Psoas muscle (tissue), 8 donors: Measurements from ENCODE around the gene SDK2. TPM values are rescaled to one million over a fixed set of nuclear protein-coding genes. Genes with fewer than 3 reads are reported as not detected.

Experiments used
- ATAC-seq, 4 donors: fragments of 200-7000 bp; cut with Tn5 transposase; one replicate each; pipeline ENCODE4 v1.9.1; 2020; ENCODE audit warnings: moderate library complexity in 3 of 4, mild to moderate bottlenecking in 2 of 4
- DNase-seq, 2 donors: peaks; one replicate each; pipeline ENCODE4 v3.0.0-alpha.2; 2020
- H3K27ac ChIP-seq: fragments of 200-600 bp; one replicate; pipeline ENCODE4 v1.8.0; 2022
- H3K27me3 ChIP-seq, 3 donors: fragments of 200-600 bp in 1 of 3; one replicate each; pipeline versions ENCODE4 v1.6.1 to v1.8.0; 2013 to 2022; ENCODE audit warnings: low read length in 2 of 3, mild to moderate bottlenecking in 2 of 3, moderate library complexity in 1 of 3; ENCODE audit not compliant: insufficient read depth in 3 of 3
- H3K36me3 ChIP-seq, 2 donors: fragments of 200-600 bp in 1 of 2; one replicate each; pipeline versions ENCODE4 v1.6.1 to v1.8.0; 2013 to 2022; ENCODE audit warnings: low read depth in 1 of 2, mild to moderate bottlenecking in 1 of 2, moderate library complexity in 1 of 2; ENCODE audit not compliant: insufficient read depth in 1 of 2
- H3K4me1 ChIP-seq: fragments of 200-600 bp; one replicate; pipeline ENCODE4 v1.8.0; 2022
- H3K4me3 ChIP-seq: fragments of 200-600 bp; one replicate; pipeline ENCODE4 v1.8.0; 2022; ENCODE audit warnings: mild to moderate bottlenecking
- H3K9me3 ChIP-seq: fragments of 200-600 bp; one replicate; pipeline ENCODE4 v1.8.0; 2022
- WGBS, 3 donors: extraction: QIAGEN DNeasy Blood & Tissue Kit; methylation state at CpG; one replicate each; pipeline versions ENCODE4 v1.1.6 to v1.1.7; 2013; 5-methylcytosine and 5-hydroxymethylcytosine counted together
- intact Hi-C, 2 donors: fragments of 100-400 bp; cut with DNase I; formaldehyde crosslinking; loops; one replicate each; pipeline versions ENCODE4 v1.11.0 to v1.14.2; 2022
- polyA plus RNA-seq, 3 donors: library from polyadenylated mRNA; stranded (reverse); fragments of 200-250 nt; gene quantifications; one replicate each; pipeline ENCODE4 v1.2.3, GENCODE V29; 2013
- total RNA-seq, 4 donors: library from RNA; stranded (reverse); fragmentation: NEBNext Ultra II Directional in 2 of 4; extraction: Animal tissue kit (Norgen Biotek cat#: 25700) in 2 of 4; gene quantifications; one replicate each; pipeline versions ENCODE4 v1.2.1 to v1.2.4, GENCODE V29; 2021 to 2023
- TF ChIP-seq, protein P1 (sequence below): fragments of 200-600 bp; IDR thresholded peaks from one replicate; pipeline ENCODE4 v1.8.0; 2022; ENCODE audit warnings: antibody characterized with exemption
- donor health status: healthy with polysubstance abuse.
- donor health status: DM: no; HTN: no; CAD: no; lungs with moderate emphysema.
- donor health status: Bipolar disorder and iron deficiency.
- donor health status: healthy.
- donor health status: DM: yes; HTN: yes; CAD: no.
- donor health status: DM: no; HTN: no; CAD: no.
- donor health status: DM: no; HTN: no; CAD: no.
- donor health status: DM: yes; HTN: yes; CAD: no.

SDK2 gene
- total and polyA plus RNA-seq, 7 donors: 0.04 to 2.8 (median 0.24) TPM

DNA sequence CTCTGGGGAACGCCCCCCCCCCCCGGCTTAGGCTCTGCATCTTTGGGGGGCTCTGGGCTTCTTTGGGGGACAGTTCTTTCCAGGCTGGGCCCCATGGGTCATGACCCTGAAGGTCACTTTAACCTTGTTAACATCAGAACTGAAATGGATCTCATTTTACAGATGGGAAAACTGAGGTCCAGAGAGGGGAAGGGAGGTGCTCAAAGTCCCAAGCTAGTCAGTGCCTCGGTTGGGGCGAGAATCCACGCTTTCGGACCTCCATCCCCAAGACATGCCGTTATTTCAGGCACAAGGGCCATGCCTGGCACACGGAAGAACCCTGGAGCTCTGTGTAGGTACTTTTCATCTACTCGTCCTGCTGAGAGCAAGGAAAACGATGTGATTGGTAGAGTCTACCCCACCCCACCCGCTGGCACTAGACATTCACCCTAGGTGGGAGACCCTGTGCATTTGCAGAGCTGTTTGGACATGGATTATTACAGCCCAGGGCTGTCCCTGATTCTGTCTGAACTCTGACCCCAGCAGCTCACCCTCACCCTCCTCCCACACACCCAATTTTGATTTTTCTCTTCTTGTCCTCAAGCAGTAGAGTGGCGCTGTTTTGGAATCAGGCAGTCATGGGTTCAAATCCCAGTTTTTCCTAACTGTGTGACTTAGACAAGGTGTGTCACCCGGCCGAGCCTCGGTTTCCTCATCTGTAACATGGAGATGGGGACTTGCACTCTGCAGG is 177.4 kb downstream of the SDK2 start:
- ATAC-seq: no peak
- Histone ChIP-seq H3K36me3 (no peaks in the 10 kb centered on the region), H3K4me1 (no peaks in the 10 kb centered on the region), H3K27me3 (no peaks in the 10 kb centered on the region), H3K9me3 (no peaks in the 10 kb centered on the region), H3K4me3 (no peak overlapping the region), H3K27ac (no peak overlapping the region)
- no peak for DNase-seq
- whole genome bisulfite sequencing, 3 donors: 79 to 81% (median 81%) methylated on average over 15 of the region's 15 CpGs
- TF ChIP-seq, protein P1, sequence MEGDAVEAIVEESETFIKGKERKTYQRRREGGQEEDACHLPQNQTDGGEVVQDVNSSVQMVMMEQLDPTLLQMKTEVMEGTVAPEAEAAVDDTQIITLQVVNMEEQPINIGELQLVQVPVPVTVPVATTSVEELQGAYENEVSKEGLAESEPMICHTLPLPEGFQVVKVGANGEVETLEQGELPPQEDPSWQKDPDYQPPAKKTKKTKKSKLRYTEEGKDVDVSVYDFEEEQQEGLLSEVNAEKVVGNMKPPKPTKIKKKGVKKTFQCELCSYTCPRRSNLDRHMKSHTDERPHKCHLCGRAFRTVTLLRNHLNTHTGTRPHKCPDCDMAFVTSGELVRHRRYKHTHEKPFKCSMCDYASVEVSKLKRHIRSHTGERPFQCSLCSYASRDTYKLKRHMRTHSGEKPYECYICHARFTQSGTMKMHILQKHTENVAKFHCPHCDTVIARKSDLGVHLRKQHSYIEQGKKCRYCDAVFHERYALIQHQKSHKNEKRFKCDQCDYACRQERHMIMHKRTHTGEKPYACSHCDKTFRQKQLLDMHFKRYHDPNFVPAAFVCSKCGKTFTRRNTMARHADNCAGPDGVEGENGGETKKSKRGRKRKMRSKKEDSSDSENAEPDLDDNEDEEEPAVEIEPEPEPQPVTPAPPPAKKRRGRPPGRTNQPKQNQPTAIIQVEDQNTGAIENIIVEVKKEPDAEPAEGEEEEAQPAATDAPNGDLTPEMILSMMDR: no peak
- intact Hi-C loops: no loop called here

DNA sequence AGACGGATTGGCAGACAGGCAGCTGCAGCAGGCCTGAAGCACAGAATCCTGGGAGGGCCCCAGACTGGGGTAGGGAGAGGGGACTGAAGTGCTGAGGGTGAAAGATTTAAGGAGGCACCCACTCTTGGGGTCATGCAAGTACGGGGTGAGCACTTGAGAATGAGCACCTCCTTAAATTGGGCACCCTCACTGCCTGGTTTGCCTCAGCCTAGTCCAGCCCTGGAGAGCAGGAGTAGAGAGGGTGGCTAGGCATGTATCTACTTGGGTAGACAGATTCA is 178.4 kb downstream of the SDK2 start:
- TF ChIP-seq, protein P1: no peak
- ATAC-seq (no peak), DNase-seq (no peak)
- no peak overlapping the region for H3K27ac ChIP-seq
- no peaks in the 10 kb centered on the region for H3K9me3 ChIP-seq
- WGBS, 3 donors: 73 to 82% (median 74%) methylated on average over 2 of the region's 2 CpGs
- H3K4me1 ChIP-seq: no peaks in the 10 kb centered on the region
- H3K27me3 ChIP-seq: no peaks in the 10 kb centered on the region
- H3K4me3 ChIP-seq: no peak overlapping the region
- intact Hi-C loops: no loop called here
- H3K36me3 ChIP-seq: no peaks in the 10 kb centered on the region

DNA sequence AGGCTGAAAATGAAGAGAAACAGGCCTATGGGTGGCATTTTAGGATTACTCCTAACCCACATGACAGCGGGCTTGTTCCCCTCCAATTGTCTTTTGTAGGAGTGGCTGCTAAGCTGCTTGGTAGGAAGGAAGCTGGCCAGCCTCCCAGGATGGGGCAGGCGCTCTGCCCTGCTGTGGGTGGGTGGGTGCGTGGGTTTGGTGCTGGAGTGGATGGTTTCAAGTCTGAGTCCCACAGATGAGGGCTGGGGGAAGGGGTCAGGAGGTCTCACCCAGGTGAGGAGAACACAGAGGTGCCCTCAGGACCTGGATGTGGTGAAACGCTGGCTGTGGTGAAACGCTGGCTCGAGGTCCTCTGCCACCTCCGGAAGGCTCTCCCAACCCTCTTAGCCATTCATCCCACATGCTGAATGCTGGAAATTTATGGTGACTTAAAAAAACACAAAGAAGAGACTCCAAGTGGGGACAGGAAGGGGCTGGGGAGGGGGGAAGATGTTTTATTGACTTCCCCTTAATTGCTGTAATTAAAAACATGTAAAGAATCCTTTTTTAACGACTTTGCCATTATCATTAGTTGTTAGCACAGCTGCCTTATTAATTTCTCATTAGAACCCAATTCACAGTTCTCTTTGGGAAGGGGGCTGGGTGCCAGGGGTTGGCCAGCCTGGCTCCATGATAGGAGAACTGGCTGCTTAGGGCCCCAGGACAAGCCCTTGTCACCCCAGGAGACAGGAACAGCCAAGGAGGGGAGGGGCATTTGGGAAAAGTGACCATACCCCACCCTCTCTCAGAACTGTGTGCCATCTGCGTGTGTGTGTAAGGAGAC is 178.9 kb downstream of the SDK2 start:
- ATAC-seq: no peak
- DNase-seq: no peak
- H3K27me3 ChIP-seq: no peaks in the 10 kb centered on the region
- TF ChIP-seq, protein P1: no peak
- H3K4me1 ChIP-seq: no peaks in the 10 kb centered on the region
- intact Hi-C loops: no loop called here
- no peak overlapping the region for H3K4me3 ChIP-seq
- 57 to 67% (median 60%) methylated on average over 9 of the region's 9 CpGs for WGBS, 3 donors
- no peaks in the 10 kb centered on the region for H3K36me3 ChIP-seq
- no peaks in the 10 kb centered on the region for H3K9me3 ChIP-seq
- no peak overlapping the region for H3K27ac ChIP-seq

DNA sequence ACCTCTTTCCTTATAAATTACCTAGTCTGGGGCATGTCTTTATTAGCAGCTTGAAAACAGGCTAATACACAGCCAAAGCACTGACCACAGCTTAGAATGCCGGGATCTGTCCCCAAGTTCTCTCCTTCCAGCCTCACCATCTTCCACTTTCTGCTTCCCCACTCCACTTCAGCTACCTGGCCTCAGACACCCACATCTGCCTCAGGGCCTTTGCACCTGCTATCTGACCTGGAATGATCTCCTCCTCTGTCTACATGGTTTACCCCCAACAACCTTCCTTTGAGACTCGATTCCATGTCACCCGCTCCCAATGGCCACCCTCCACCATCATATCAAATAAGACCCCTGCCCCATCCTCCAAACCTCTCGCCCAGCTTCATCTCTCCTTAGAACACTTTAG is 179.8 kb downstream of the SDK2 start:
- Histone ChIP-seq H3K27ac (no peak overlapping the region), H3K36me3 (no peaks in the 10 kb centered on the region), H3K4me3 (no peak overlapping the region), H3K4me1 (no peaks in the 10 kb centered on the region), H3K9me3 (no peaks in the 10 kb centered on the region), H3K27me3 (no peaks in the 10 kb centered on the region)
- 94 to 99% (median 98%) methylated on average over 4 of the region's 4 CpGs for WGBS, 3 donors
- TF ChIP-seq, protein P1: no peak
- intact Hi-C loops: no loop called here
- no peak for ATAC-seq
- no peak for DNase-seq
